ENCODE data around the gene CHML.

CHML gene

GRCh38 chr1:241644259-241644658 lies 4.1 kb upstream of the CHML start:
- FAIRE-seq, result no peak

- FAIRE-seq, result no peak
These were observed 2.4 kb upstream of the CHML start for GRCh38 chr1:241642593-241642944.

- no peak for FAIRE-seq
These were observed 1.8 kb upstream of the CHML start for GRCh38 chr1:241641773-241642592.

- no peak for FAIRE-seq
These were observed 876 bp upstream of the CHML start for GRCh38 chr1:241640867-241641622.

GRCh38 chr1:241639623-241640148 lies 483 bp downstream of the CHML start:
- FAIRE-seq, result no peak

- FAIRE-seq, result no peak
These were observed 1.1 kb downstream of the CHML start for GRCh38 chr1:241638909-241639622.

- no peak for FAIRE-seq
These were observed 2.0 kb downstream of the CHML start for GRCh38 chr1:241638099-241638682.

- no peak for FAIRE-seq
These were observed 2.6 kb downstream of the CHML start for GRCh38 chr1:241637604-241638003.

- FAIRE-seq, result no peak
These were observed 3.1 kb downstream of the CHML start for GRCh38 chr1:241637046-241637590.

- no peak for FAIRE-seq
These were observed 3.9 kb downstream of the CHML start for GRCh38 chr1:241636291-241636690.

GRCh38 chr1:241635556-241636152 lies 4.5 kb downstream of the CHML start:
- FAIRE-seq, result no peak

- no peak for FAIRE-seq
These were observed 7.2 kb downstream of the CHML start for GRCh38 chr1:241632987-241633386.

- no peak for FAIRE-seq
These were observed 8.5 kb downstream of the CHML start for GRCh38 chr1:241631674-241632073.

- FAIRE-seq, result peak; percentile 52
These were observed 9.3 kb downstream of the CHML start for GRCh38 chr1:241630899-241631298.

GRCh38 chr1:241630476-241630875 lies 9.7 kb downstream of the CHML start:
- FAIRE-seq, result no peak

GRCh38 chr1:241630005-241630404 lies 10.2 kb downstream of the CHML start:
- no peak for FAIRE-seq

- FAIRE-seq, result peak; percentile 42
These were observed 12.5 kb downstream of the CHML start for GRCh38 chr1:241627453-241628259.

GRCh38 chr1:241624935-241625334 lies 15.2 kb downstream of the CHML start:
- no peak for FAIRE-seq

GRCh38 chr1:241622669-241623068 lies 17.5 kb downstream of the CHML start:
- FAIRE-seq, result no peak

GRCh38 chr1:241617426-241617825 lies 22.7 kb downstream of the CHML start:
- FAIRE-seq, result no peak
